NB4 (cell line): ENCODE data around the gene SPATA6L.
A peak's percentile ranks its signal among the peaks of the same experiment; 100 is the strongest.

ENCODE experiments used
- DNase-seq: peaks from one replicate; pipeline ENCODE4 v3.0.0; 2010; ENCODE audit warnings: low read depth
- H3K4me3 ChIP-seq: one replicate; pipeline ENCODE4 v1.5.1; 2011; ENCODE audit warnings: mild to moderate bottlenecking, low read depth, low read length, moderate library complexity
- MYC ChIP-seq: IDR thresholded peaks from 2 replicates; pipeline ENCODE4 v1.6.1; 2011; ENCODE audit warnings: low read depth, low read length
- POLR2A ChIP-seq: IDR thresholded peaks from 2 replicates; pipeline ENCODE4 v1.6.1; 2011; ENCODE audit warnings: mild to moderate bottlenecking; ENCODE audit not compliant: insufficient read length; ENCODE audit errors: extremely low read depth
- TF ChIP-seq, protein P1 (sequence below): IDR thresholded peaks from one replicate; pipeline ENCODE4 v1.5.1; 2012; ENCODE audit warnings: low read depth, low read length
- TF ChIP-seq, protein P2 (sequence below): IDR thresholded peaks from 2 replicates; pipeline ENCODE4 v1.6.1; 2011; ENCODE audit warnings: low read depth, low read length

SPATA6L gene

GRCh38 chr9:4604678-4605095 is 61.6 kb downstream of the SPATA6L start:
- DNase-seq: peak; percentile 77
- H3K4me3 ChIP-seq: no peak overlapping the region
- TF ChIP-seq MYC: no peak
- TF ChIP-seq, protein P1, sequence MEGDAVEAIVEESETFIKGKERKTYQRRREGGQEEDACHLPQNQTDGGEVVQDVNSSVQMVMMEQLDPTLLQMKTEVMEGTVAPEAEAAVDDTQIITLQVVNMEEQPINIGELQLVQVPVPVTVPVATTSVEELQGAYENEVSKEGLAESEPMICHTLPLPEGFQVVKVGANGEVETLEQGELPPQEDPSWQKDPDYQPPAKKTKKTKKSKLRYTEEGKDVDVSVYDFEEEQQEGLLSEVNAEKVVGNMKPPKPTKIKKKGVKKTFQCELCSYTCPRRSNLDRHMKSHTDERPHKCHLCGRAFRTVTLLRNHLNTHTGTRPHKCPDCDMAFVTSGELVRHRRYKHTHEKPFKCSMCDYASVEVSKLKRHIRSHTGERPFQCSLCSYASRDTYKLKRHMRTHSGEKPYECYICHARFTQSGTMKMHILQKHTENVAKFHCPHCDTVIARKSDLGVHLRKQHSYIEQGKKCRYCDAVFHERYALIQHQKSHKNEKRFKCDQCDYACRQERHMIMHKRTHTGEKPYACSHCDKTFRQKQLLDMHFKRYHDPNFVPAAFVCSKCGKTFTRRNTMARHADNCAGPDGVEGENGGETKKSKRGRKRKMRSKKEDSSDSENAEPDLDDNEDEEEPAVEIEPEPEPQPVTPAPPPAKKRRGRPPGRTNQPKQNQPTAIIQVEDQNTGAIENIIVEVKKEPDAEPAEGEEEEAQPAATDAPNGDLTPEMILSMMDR: peak; percentile 72

DNA sequence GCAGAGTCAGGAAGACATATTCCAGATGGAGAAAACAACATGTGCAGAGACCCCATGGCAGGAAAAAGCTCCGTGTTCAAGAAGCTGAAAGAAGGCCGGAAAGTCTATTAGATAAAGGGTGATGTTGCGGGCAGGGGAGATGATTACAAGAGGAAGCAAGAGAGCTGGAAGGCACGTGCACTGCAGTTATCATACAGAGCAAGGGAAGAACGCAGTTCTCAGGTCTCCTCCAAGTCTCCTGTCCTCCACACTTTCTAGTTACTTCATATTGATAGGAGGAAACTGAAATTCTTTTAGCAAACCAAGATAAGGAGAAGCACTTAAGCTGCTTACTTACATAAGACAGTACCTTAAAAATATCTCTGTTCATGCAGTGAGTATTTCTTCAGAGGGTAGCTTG is 62.5 kb downstream of the SPATA6L start:
- no peak for DNase-seq
- no peak overlapping the region for H3K4me3 ChIP-seq
- TF ChIP-seq POLR2A (no peak), MYC (no peak)
- TF ChIP-seq, protein P2, sequence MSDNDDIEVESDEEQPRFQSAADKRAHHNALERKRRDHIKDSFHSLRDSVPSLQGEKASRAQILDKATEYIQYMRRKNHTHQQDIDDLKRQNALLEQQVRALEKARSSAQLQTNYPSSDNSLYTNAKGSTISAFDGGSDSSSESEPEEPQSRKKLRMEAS: no peak
- TF ChIP-seq, protein P1: no peak

DNA sequence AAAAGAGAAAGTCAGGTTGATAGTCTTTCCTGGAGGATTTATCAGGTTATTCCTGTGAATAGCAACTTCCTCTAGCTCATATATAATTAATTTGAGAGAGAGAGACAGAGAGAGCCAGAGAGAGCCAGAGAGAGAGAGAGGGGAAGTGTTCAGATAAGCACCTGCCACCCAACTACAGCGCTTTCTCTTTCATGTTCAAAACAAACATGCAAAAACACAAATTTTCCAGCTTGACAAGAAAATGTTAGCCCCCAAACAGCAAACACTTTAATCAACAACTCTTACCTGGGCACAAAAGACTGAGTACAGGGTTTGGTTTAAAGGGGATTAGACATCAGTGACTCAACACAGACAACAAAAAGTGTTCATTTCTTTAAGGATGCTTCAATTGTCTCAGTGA is 65.9 kb downstream of the SPATA6L start:
- no peak overlapping the region for H3K4me3 ChIP-seq
- TF ChIP-seq, protein P2: no peak
- TF ChIP-seq POLR2A (no peak), MYC (no peak)
- TF ChIP-seq, protein P1: no peak
- no peak for DNase-seq

- TF ChIP-seq MYC (no peak), POLR2A (no peak)
- TF ChIP-seq, protein P1: no peak
- TF ChIP-seq, protein P2: no peak
- no peak for DNase-seq
- H3K4me3 ChIP-seq: no peak overlapping the region
These were observed 69.9 kb downstream of the SPATA6L start for GRCh38 chr9:4596165-4596922.

GRCh38 chr9:4594994-4595393 is 71.3 kb downstream of the SPATA6L start:
- no peak overlapping the region for H3K4me3 ChIP-seq
- TF ChIP-seq, protein P1: no peak
- TF ChIP-seq MYC (no peak), POLR2A (no peak)
- TF ChIP-seq, protein P2: no peak
- no peak for DNase-seq

DNA sequence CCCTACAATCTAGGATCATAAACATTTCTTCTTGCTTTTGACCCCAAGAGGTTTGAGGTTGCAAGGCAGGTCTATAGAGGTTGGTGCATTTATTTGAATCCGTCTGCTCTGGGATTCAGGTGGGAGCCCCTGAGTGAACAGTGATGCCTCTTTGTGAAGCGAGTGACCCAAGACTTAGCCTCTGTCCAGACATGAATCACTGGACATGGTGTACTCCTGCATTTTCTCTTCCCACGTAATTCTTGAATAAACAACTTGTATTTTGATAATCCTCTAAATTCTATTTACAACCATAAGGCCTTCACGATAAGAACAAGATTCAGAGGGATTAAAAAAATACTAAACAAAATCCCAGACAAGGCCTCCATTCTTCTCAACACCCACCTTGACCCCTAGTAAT is 71.7 kb downstream of the SPATA6L start:
- no peak overlapping the region for H3K4me3 ChIP-seq
- TF ChIP-seq MYC (no peak), POLR2A (no peak)
- TF ChIP-seq, protein P2: no peak
- TF ChIP-seq, protein P1: no peak
- no peak for DNase-seq
